GM13976 (cell line): Measurements from ENCODE around the gene SCYGR3.

Experiments used
- DNase-seq: peaks from one replicate; pipeline ENCODE4 v3.0.0; 2012; ENCODE audit warnings: low spot score
- in situ Hi-C: fragments of 300-500 bp; cut with MboI; formaldehyde crosslinking; loops from one replicate; pipeline ENCODE4 v1.12.0; 2022; ENCODE audit warnings: low sequenced_read_pairs, mixed read lengths, inconsistent platforms; ENCODE audit not compliant: unreplicated experiment
- TF ChIP-seq, protein P1 (sequence below): IDR thresholded peaks from 2 replicates; pipeline ENCODE4 v1.5.1; 2012; ENCODE audit warnings: borderline replicate concordance, mild to moderate bottlenecking; ENCODE audit not compliant: insufficient read depth; ENCODE audit errors: extremely low read depth, missing control alignments, control extremely low read depth

Gene SCYGR3

GRCh38 chr2:227643990-227644551 lies 29.4 kb upstream of the SCYGR3 start:
- in situ Hi-C loops: no loop called here
- DNase-seq: no peak
- TF ChIP-seq, protein P1, sequence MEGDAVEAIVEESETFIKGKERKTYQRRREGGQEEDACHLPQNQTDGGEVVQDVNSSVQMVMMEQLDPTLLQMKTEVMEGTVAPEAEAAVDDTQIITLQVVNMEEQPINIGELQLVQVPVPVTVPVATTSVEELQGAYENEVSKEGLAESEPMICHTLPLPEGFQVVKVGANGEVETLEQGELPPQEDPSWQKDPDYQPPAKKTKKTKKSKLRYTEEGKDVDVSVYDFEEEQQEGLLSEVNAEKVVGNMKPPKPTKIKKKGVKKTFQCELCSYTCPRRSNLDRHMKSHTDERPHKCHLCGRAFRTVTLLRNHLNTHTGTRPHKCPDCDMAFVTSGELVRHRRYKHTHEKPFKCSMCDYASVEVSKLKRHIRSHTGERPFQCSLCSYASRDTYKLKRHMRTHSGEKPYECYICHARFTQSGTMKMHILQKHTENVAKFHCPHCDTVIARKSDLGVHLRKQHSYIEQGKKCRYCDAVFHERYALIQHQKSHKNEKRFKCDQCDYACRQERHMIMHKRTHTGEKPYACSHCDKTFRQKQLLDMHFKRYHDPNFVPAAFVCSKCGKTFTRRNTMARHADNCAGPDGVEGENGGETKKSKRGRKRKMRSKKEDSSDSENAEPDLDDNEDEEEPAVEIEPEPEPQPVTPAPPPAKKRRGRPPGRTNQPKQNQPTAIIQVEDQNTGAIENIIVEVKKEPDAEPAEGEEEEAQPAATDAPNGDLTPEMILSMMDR: no peak

DNA sequence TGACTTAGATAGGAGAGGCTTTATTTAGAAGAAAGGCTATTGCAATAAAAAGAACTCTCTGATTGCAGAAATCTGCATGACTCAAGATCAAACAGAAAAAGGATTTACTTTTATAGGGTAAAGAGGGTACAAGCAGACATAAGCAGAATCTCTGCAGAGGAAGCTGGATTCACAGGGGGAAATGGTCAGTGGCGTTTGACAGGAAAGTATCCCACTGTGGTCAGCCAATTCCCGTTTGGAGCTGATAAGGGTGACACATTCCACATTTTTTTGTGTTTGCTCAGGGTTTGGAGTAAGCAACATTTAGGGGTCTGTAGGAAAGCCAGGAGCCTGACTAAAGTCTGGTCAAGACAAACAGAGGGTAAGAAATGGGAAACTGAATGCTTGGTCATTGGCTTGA lies 28.0 kb upstream of the SCYGR3 start:
- TF ChIP-seq, protein P1: no peak
- in situ Hi-C loops: no loop called here
- DNase-seq: no peak

DNA sequence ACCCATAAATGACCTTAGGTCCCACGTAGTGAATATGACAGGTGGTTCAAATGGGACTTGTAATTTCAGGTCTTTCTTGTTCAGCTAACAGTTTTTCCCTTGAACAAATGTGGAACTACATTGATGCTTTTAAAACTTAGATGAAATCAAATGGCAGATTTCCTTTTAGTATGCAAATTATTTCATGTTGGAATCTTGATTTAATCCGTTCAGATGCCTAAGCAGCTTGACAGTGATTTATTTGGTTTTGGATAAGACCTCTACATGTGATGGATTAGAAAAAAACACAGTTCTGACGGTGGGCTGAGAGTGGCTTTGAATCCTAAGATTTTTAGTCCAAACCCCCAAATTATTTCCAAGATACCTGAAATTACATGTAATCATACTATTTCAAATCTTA lies 19.6 kb upstream of the SCYGR3 start:
- DNase-seq: no peak
- in situ Hi-C loops: no loop called here
- TF ChIP-seq, protein P1: no peak

DNA sequence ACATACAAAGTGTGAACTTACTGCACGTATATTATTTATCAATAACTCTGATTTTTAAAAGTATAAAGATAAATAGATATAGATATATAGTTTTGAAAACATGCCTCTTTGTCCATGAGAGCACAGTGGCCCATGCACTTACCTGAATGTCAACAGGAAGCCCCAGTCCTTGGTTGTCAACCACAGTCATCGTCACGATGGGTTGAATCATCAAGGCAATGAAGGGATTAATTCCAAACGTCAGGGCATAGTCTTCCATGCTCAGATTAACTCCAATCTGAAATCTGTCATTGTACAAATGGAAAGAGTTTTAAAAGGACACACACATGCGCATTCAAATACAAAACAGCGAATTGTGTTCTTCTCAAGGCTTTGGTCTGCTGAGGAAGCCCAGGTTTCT lies 18.2 kb upstream of the SCYGR3 start:
- DNase-seq: no peak
- TF ChIP-seq, protein P1: no peak
- in situ Hi-C loops: no loop called here

GRCh38 chr2:227630322-227630721 lies 15.7 kb upstream of the SCYGR3 start:
- in situ Hi-C loops: no loop called here
- no peak for DNase-seq
- TF ChIP-seq, protein P1: no peak

DNA sequence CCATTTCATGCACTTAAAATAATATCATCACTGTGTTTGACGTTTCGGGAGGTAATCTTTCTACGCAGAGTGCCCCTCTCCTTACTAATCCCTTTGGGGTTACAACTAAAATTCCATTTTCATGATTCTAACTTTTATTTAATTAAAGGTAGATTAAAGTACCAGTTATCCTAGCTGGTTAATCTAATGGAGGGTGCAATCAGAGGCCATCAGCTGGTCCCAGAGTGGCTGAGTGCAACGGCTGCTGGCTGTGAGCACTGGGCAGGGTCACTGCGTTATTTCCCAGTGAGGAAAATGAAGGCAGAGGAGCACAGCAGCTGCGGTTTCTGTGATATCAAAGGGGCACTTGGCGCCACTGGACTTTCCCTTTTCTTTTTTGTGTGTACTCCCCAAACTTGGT lies 14.8 kb upstream of the SCYGR3 start:
- no peak for DNase-seq
- in situ Hi-C loops: no loop called here
- TF ChIP-seq, protein P1: no peak
